H9 (cell line): Measurements from ENCODE around the gene MXRA5. TPM values are rescaled to one million over a fixed set of nuclear protein-coding genes. Genes with fewer than 3 reads are reported as not detected.

Source experiments
- DNase-seq: peaks from one replicate; pipeline ENCODE4 v3.0.0-alpha.2; 2017
- H2AFZ ChIP-seq: one replicate; pipeline ENCODE4 v1.6.1; 2013; ENCODE audit warnings: mild to moderate bottlenecking, low read length, control low read depth, moderate library complexity
- H2AK5ac ChIP-seq: 2 replicates; pipeline ENCODE4 v1.6.1; 2013; ENCODE audit warnings: low read length, control low read depth, mixed read lengths; ENCODE audit not compliant: insufficient read length
- H2BK120ac ChIP-seq: one replicate; pipeline ENCODE4 v1.6.1; 2013; ENCODE audit warnings: low read depth, mild to moderate bottlenecking, low read length, control low read depth, inconsistent platforms; ENCODE audit not compliant: poor library complexity, severe bottlenecking
- H2BK12ac ChIP-seq: 2 replicates; pipeline ENCODE4 v1.6.1; 2013; ENCODE audit warnings: low read length, control low read depth, mixed read lengths, low read depth; ENCODE audit not compliant: insufficient read length
- H2BK15ac ChIP-seq: 2 replicates; pipeline ENCODE4 v1.6.1; 2013; ENCODE audit warnings: low read depth, low read length, control low read depth
- H2BK20ac ChIP-seq: one replicate; pipeline ENCODE4 v1.6.1; 2013; ENCODE audit warnings: low read depth, mild to moderate bottlenecking, low read length, control low read depth, inconsistent platforms; ENCODE audit not compliant: poor library complexity, severe bottlenecking
- H2BK5ac ChIP-seq: 2 replicates; pipeline ENCODE4 v1.6.1; 2013; ENCODE audit warnings: low read length, control low read depth, mixed read lengths; ENCODE audit not compliant: insufficient read length
- H3K14ac ChIP-seq: 2 replicates; pipeline ENCODE4 v1.6.1; 2013; ENCODE audit warnings: low read length, control low read depth; ENCODE audit not compliant: insufficient read depth
- H3K18ac ChIP-seq: 2 replicates; pipeline ENCODE4 v1.6.1; 2013; ENCODE audit warnings: low read depth, mild to moderate bottlenecking, mixed read lengths, low read length, control low read depth; ENCODE audit not compliant: insufficient read length
- H3K23ac ChIP-seq: 2 replicates; pipeline ENCODE4 v1.6.1; 2013; ENCODE audit warnings: low read length, control low read depth, mixed read lengths, low read depth; ENCODE audit not compliant: insufficient read length
- H3K23me2 ChIP-seq: 2 replicates; pipeline ENCODE4 v1.6.1; 2013; ENCODE audit warnings: low read depth, mild to moderate bottlenecking, mixed read lengths, low read length, control low read depth; ENCODE audit not compliant: insufficient read length, poor library complexity, severe bottlenecking
- H3K27ac ChIP-seq: 2 replicates; pipeline ENCODE4 v1.5.1; 2013; ENCODE audit warnings: low read length, control low read depth, mixed read lengths, low read depth; ENCODE audit not compliant: insufficient read length
- H3K27me3 ChIP-seq: 2 replicates; pipeline ENCODE4 v1.6.1; 2013; ENCODE audit warnings: low read length, control low read depth, inconsistent platforms; ENCODE audit not compliant: insufficient read depth
- H3K4ac ChIP-seq: 2 replicates; pipeline ENCODE4 v1.6.1; 2013; ENCODE audit warnings: low read depth, mild to moderate bottlenecking, control low read depth, inconsistent platforms, low read length, moderate library complexity
- H3K4me1 ChIP-seq: 2 replicates; pipeline ENCODE4 v1.6.1; 2013; ENCODE audit warnings: low read length, control low read depth, inconsistent platforms; ENCODE audit not compliant: insufficient read depth
- H3K4me2 ChIP-seq: 2 replicates; pipeline ENCODE4 v1.6.1; 2013; ENCODE audit warnings: low read length, control low read depth, mixed read lengths; ENCODE audit not compliant: insufficient read length, insufficient read depth
- H3K56ac ChIP-seq: 2 replicates; pipeline ENCODE4 v1.6.1; 2013; ENCODE audit warnings: low read depth, mild to moderate bottlenecking, mixed read lengths, low read length, control low read depth; ENCODE audit not compliant: insufficient read length
- H3K79me1 ChIP-seq: 2 replicates; pipeline ENCODE4 v1.6.1; 2013; ENCODE audit warnings: low read depth, mild to moderate bottlenecking, moderate library complexity, low read length, control low read depth, inconsistent platforms; ENCODE audit not compliant: insufficient read depth, poor library complexity, severe bottlenecking
- H3K79me2 ChIP-seq: 2 replicates; pipeline ENCODE4 v1.6.1; 2013; ENCODE audit warnings: low read length, control low read depth, inconsistent platforms; ENCODE audit not compliant: insufficient read depth
- H3K9ac ChIP-seq: 2 replicates; pipeline ENCODE4 v1.6.1; 2013; ENCODE audit warnings: low read length, control low read depth, mixed read lengths; ENCODE audit not compliant: insufficient read length; ENCODE audit errors: extremely low read depth
- H3K9me3 ChIP-seq: one replicate; pipeline ENCODE4 v1.6.1; 2013; ENCODE audit warnings: low read depth, low read length, inconsistent platforms; ENCODE audit not compliant: control insufficient read depth
- H3T11ph ChIP-seq: one replicate; pipeline ENCODE4 v1.6.1; 2013; ENCODE audit warnings: mild to moderate bottlenecking, low read length, control low read depth, inconsistent platforms
- H4K20me1 ChIP-seq: one replicate; pipeline ENCODE4 v1.6.1; 2013; ENCODE audit not compliant: control insufficient read depth, insufficient read length, insufficient read depth
- H4K5ac ChIP-seq: 2 replicates; pipeline ENCODE4 v1.6.1; 2013; ENCODE audit warnings: low read depth, mild to moderate bottlenecking, mixed read lengths, low read length, control low read depth; ENCODE audit not compliant: insufficient read length
- H4K8ac ChIP-seq: replicated peaks from 2 replicates; pipeline ENCODE4 v1.6.1; 2013; ENCODE audit warnings: low read length, control low read depth, mixed read lengths, low read depth; ENCODE audit not compliant: insufficient read length
- H4K91ac ChIP-seq: 2 replicates; pipeline ENCODE4 v1.6.1; 2013; ENCODE audit warnings: low read depth, mild to moderate bottlenecking, moderate library complexity, mixed read lengths, low read length, control low read depth; ENCODE audit not compliant: insufficient read length
- H3K27ac Mint-ChIP-seq, 3 experiments: 2 replicates in 2 of 3; 3 replicates in 1 of 3; pipeline ENCODE4 v1.8.0; 2020 to 2021; ENCODE audit warnings: mixed read lengths in 3 of 3, mild to moderate bottlenecking in 1 of 3, moderate library complexity in 1 of 3
- H3K27me3 Mint-ChIP-seq: 2 replicates; pipeline ENCODE4 v1.8.0; 2021; ENCODE audit warnings: low read depth, mild to moderate bottlenecking, moderate library complexity, mixed read lengths
- H3K36me3 Mint-ChIP-seq, 3 experiments: 2 replicates in 2 of 3; 3 replicates in 1 of 3; pipeline ENCODE4 v1.8.0; 2020 to 2021; ENCODE audit warnings: low read depth in 3 of 3, mixed read lengths in 3 of 3; ENCODE audit not compliant: insufficient read depth in 1 of 3
- H3K4me1 Mint-ChIP-seq, 2 experiments: 2 replicates each; pipeline ENCODE4 v1.8.0; 2020; ENCODE audit warnings: mixed read lengths in 2 of 2
- H3K4me3 Mint-ChIP-seq, 2 experiments: 2 replicates in 1 of 2; 3 replicates in 1 of 2; pipeline ENCODE4 v1.8.0; 2020 to 2021; ENCODE audit warnings: mild to moderate bottlenecking in 2 of 2, mixed read lengths in 2 of 2, moderate library complexity in 1 of 2
- H3K9me3 Mint-ChIP-seq, 2 experiments: 2 replicates in 1 of 2; 3 replicates in 1 of 2; pipeline ENCODE4 v1.8.0; 2020; ENCODE audit warnings: mild to moderate bottlenecking in 2 of 2, mixed read lengths in 2 of 2, moderate library complexity in 1 of 2
- CTCF ChIP-seq: fragments of 200-600 bp; sonication (generic); conservative IDR thresholded peaks from 3 replicates; pipeline ENCODE4 v1.8.0; 2021; ENCODE audit warnings: antibody characterized with exemption, mild to moderate bottlenecking
- WGBS: extraction: QIAGEN DNeasy Blood & Tissue Kit; methylation state at CpG from one replicate; pipeline ENCODE4 v1.1.7; 2013; ENCODE audit warnings: missing lambda C conversion rate, low lambda C conversion rate, mixed read lengths; ENCODE audit not compliant: insufficient read length; ENCODE audit errors: extremely low coverage; 5-methylcytosine and 5-hydroxymethylcytosine counted together
- total RNA-seq: library from RNA; stranded (reverse); gene quantifications from 2 replicates; pipeline ENCODE4 v1.2.1, GENCODE V29; 2021

MXRA5 gene
- total RNA-seq, 1 experiment from 2014 or later: 1.0 TPM

- TF ChIP-seq CTCF: no peak
- Histone ChIP-seq H4K5ac (no peak overlapping the region), H3K79me2 (no peaks in the 10 kb centered on the region), H2AFZ (no peak overlapping the region), H2BK120ac (no peak overlapping the region), H3K14ac (no peak overlapping the region), H3K27me3 (no peaks in the 10 kb centered on the region), H2AK5ac (no peak overlapping the region), H3K4me2 (no peak overlapping the region), H3K18ac (no peak overlapping the region), H3K9me3 (no peaks in the 10 kb centered on the region), H2BK5ac (no peak overlapping the region), H3T11ph (no peak overlapping the region), H3K56ac (no peak overlapping the region), H3K9ac (no peak overlapping the region), H4K8ac (no peak overlapping the region), H4K91ac (no peak overlapping the region), H2BK20ac (no peak overlapping the region), H2BK15ac (no peak overlapping the region), H2BK12ac (no peak overlapping the region), H3K79me1 (no peaks in the 10 kb centered on the region), H3K4me1 (no peaks in the 10 kb centered on the region), H3K23me2 (no peaks in the 10 kb centered on the region), H4K20me1 (no peaks in the 10 kb centered on the region), H3K27ac (no peak overlapping the region), H3K4ac (no peak overlapping the region), H3K23ac (no peak overlapping the region)
- no peak overlapping the region for H3K27ac Mint-ChIP-seq
- H3K27me3 Mint-ChIP-seq: peaks cover 1% of the 10 kb centered on the region; the same call in 1 of the 2 replicates
- H3K9me3 Mint-ChIP-seq: peaks cover 0 to 10% of the 10 kb centered on the region in 2 experiments; a peak in 4 of 5 replicates
- no CpG with 5 or more reads among the region's 3 CpGs for WGBS
- DNase-seq: no peak
- no peak overlapping the region for H3K4me3 Mint-ChIP-seq
- no peaks in the 10 kb centered on the region for H3K4me1 Mint-ChIP-seq
- H3K36me3 Mint-ChIP-seq: no peaks in the 10 kb centered on the region
Observed at GRCh38 chrX:3370656-3371055, 24.2 kb upstream of the MXRA5 start.
